ENCODE measurements around the gene LRIT3.

The LRIT3 gene

GRCh38 chr4:109878355-109878754 is 30.4 kb downstream of the LRIT3 start:
- Histone ChIP-seq H3K4me3 (no peak overlapping the region), H3K27ac (no peak overlapping the region)
- DNase-seq (ENCODE audit: low spot score): no peak
- no peak for TF ChIP-seq CTCF (IDR thresholded peaks at IDR 0.05)

DNA sequence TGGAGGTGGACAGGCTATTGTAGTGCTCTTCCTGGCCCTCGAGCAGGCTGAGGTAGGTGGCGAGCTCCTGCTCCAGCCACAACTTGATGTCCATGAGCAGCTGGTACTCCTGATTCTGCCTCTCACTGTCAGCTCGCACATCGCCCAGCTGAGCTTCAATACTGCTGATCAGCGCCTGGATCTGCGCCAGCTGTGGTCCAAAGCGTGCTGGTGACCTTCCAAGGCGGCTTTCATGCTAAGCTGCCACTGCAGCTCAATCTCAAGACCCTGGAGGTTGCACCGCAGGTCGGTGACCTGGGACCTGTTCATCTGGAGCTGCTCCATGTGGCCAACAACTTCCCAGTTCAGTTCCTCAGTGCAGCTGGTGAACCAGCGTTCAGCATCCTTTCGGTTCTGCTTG is 31.2 kb downstream of the LRIT3 start:
- TF ChIP-seq CTCF (IDR thresholded peaks at IDR 0.05): no peak
- no peak for DNase-seq (ENCODE audit: low spot score)
- Histone ChIP-seq H3K27ac (no peak overlapping the region), H3K4me3 (no peak overlapping the region)

GRCh38 chr4:109879636-109880314 is 31.9 kb downstream of the LRIT3 start:
- no peak for TF ChIP-seq CTCF (IDR thresholded peaks at IDR 0.05)
- Histone ChIP-seq H3K4me3 (no peak overlapping the region), H3K27ac (no peak overlapping the region)
- no peak for DNase-seq (ENCODE audit: low spot score)

GRCh38 chr4:109886303-109886702 is 38.4 kb downstream of the LRIT3 start:
- no peak for DNase-seq (ENCODE audit: low spot score)
- Histone ChIP-seq H3K4me3 (no peak overlapping the region), H3K27ac (no peak overlapping the region)
- TF ChIP-seq CTCF (IDR thresholded peaks at IDR 0.05): no peak

DNA sequence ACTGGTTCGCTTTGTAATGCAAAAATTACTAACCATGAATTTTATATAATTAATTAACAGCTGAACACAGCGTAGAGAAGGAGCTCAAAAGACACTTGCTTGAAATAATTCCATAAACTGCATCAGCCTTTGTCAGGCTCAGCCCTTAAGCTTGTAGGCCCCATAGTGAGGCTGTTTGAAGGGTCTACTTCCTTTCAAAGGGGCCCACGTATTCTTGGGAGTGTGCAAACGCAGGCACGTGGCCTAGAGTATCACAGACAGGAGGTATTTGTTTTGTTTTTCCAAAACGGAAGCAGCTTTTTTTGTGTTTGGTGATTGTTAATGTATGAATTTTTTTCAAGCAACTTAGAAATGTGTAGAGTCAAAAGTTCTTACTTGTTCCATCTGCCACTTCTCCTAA is 39.2 kb downstream of the LRIT3 start:
- no peak for DNase-seq (ENCODE audit: low spot score)
- no peak overlapping the region for H3K4me3 ChIP-seq
- H3K27ac ChIP-seq: no peak overlapping the region
- TF ChIP-seq CTCF (IDR thresholded peaks at IDR 0.05): no peak

- no peak for TF ChIP-seq CTCF (IDR thresholded peaks at IDR 0.05)
- no peak overlapping the region for H3K27ac ChIP-seq
- DNase-seq (ENCODE audit: low spot score): no peak
- H3K4me3 ChIP-seq: no peak overlapping the region
These were observed 42.2 kb downstream of the LRIT3 start for GRCh38 chr4:109890076-109890475.

GRCh38 chr4:109902559-109903251 is 54.8 kb downstream of the LRIT3 start:
- no peak for TF ChIP-seq CTCF (IDR thresholded peaks at IDR 0.05)
- H3K4me3 ChIP-seq: no peak overlapping the region
- H3K27ac ChIP-seq: no peak overlapping the region
- DNase-seq (ENCODE audit: low spot score): no peak

Data from coronary artery (tissue), 2 donors.